Stimulated activated naive CD8-positive, alpha-beta T cell treated with anti-CD3 and anti-CD28 coated beads, Interleukin-15, Interleukin-2, amounts not matched to agents 100 ng/mL and 50 ng/mL, for 24 hours (primary cell): Measurements from ENCODE around the gene MANF.

Experiments
- H3K27ac Mint-ChIP-seq: one replicate; pipeline ENCODE4 v1.8.0; 2021; ENCODE audit warnings: mild to moderate bottlenecking, mixed read lengths
- H3K27me3 Mint-ChIP-seq: one replicate; pipeline ENCODE4 v1.8.0; 2021; ENCODE audit warnings: mixed read lengths
- H3K36me3 Mint-ChIP-seq: one replicate; pipeline ENCODE4 v1.8.0; 2021; ENCODE audit warnings: low read depth, mixed read lengths
- H3K4me1 Mint-ChIP-seq: one replicate; pipeline ENCODE4 v1.8.0; 2021; ENCODE audit warnings: low read depth, mixed read lengths
- H3K4me3 Mint-ChIP-seq: one replicate; pipeline ENCODE4 v1.8.0; 2021; ENCODE audit warnings: mild to moderate bottlenecking, mixed read lengths
- H3K9me3 Mint-ChIP-seq: one replicate; pipeline ENCODE4 v1.8.0; 2021; ENCODE audit warnings: mixed read lengths

The MANF gene

GRCh38 chr3:51391566-51392354 lies 6.7 kb downstream of the MANF start:
- peaks cover 68% of the 10 kb centered on the region for H3K4me1 Mint-ChIP-seq
- H3K9me3 Mint-ChIP-seq, result no peaks in the 10 kb centered on the region
- peaks cover 57% of the 10 kb centered on the region for H3K36me3 Mint-ChIP-seq
- peak overlapping the region; percentile 85 for H3K4me3 Mint-ChIP-seq
- H3K27me3 Mint-ChIP-seq, result no peaks in the 10 kb centered on the region
- peak overlapping the region; percentile 81 for H3K27ac Mint-ChIP-seq

DNA sequence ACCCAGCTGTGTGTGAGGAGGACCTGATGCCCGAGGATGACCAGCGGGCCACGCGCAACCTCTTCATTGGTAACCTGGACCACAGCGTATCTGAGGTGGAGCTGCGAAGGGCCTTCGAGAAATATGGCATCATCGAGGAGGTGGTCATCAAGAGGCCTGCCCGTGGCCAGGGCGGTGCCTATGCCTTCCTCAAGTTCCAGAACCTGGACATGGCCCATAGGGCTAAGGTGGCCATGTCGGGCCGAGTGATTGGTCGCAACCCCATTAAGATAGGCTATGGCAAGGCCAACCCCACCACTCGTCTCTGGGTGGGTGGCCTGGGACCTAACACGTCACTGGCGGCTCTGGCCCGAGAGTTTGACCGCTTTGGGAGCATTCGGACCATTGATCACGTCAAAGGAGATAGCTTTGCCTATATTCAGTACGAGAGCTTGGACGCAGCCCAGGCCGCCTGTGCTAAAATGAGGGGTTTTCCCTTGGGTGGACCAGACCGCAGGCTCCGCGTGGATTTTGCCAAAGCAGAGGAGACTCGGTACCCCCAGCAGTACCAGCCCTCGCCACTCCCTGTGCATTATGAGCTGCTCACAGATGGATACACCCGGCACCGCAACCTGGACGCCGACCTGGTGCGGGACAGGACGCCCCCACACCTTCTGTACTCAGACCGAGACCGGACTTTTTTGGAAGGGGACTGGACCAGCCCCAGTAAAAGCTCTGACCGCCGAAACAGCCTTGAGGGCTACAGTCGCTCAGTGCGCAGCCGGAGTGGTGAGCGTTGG lies 7.5 kb downstream of the MANF start:
- H3K27me3 Mint-ChIP-seq, result no peaks in the 10 kb centered on the region
- H3K36me3 Mint-ChIP-seq, result peaks cover 62% of the 10 kb centered on the region
- peaks cover 63% of the 10 kb centered on the region for H3K4me1 Mint-ChIP-seq
- no peaks in the 10 kb centered on the region for H3K9me3 Mint-ChIP-seq
- peak overlapping the region; percentile 85 for H3K4me3 Mint-ChIP-seq
- peak overlapping the region; percentile 81 for H3K27ac Mint-ChIP-seq

GRCh38 chr3:51393134-51393495 lies 8.0 kb downstream of the MANF start:
- peaks cover 57% of the 10 kb centered on the region for H3K4me1 Mint-ChIP-seq
- no peaks in the 10 kb centered on the region for H3K9me3 Mint-ChIP-seq
- peak overlapping the region; percentile 70 for H3K27ac Mint-ChIP-seq
- no peaks in the 10 kb centered on the region for H3K27me3 Mint-ChIP-seq
- peaks cover 57% of the 10 kb centered on the region for H3K36me3 Mint-ChIP-seq
- peak overlapping the region; percentile 85 for H3K4me3 Mint-ChIP-seq

DNA sequence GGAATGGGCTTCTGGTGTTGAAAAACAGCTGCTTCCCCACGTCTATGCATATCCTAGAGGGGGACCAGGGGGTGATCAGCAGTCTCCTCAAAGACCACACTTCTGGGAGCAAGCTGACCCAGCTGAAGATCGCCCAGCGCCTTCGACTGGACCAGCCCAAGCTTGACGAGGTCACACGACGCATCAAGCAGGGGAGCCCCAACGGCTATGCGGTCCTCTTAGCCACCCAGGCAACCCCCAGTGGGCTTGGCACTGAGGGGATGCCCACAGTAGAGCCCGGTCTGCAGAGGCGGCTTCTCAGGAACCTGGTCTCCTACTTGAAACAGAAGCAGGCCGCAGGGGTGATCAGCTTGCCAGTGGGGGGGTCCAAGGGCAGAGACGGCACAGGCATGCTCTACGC lies 8.5 kb downstream of the MANF start:
- Mint-ChIP-seq H3K9me3 (no peaks in the 10 kb centered on the region), H3K27me3 (no peaks in the 10 kb centered on the region), H3K27ac (peak overlapping the region; percentile 70), H3K36me3 (peaks cover 52% of the 10 kb centered on the region), H3K4me3 (peak overlapping the region; percentile 61), H3K4me1 (peaks cover 53% of the 10 kb centered on the region)

DNA sequence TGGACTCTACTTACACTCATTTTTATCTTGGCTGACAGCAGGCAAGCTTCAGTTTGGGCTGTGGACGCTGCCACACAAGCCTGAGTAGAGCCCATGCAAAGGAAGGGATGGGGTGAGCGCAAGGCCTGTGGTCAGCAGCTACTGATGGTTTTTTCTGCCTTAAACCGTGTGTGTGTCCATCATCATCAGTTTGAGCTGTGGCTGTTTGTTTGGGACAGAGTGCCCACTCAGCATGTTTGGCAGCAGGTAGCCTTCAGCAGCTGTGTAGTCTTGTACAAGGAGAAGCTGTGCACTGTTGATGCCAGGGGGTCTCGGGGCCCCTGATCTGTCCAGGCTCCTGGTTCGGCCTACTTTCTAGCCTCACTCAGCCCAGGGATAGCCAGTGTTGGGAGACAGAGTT lies 9.4 kb downstream of the MANF start:
- peaks cover 46% of the 10 kb centered on the region for H3K4me1 Mint-ChIP-seq
- peak overlapping the region; percentile 61 for H3K4me3 Mint-ChIP-seq
- H3K27me3 Mint-ChIP-seq, result no peaks in the 10 kb centered on the region
- peaks cover 44% of the 10 kb centered on the region for H3K36me3 Mint-ChIP-seq
- H3K27ac Mint-ChIP-seq, result peak overlapping the region; percentile 68
- no peaks in the 10 kb centered on the region for H3K9me3 Mint-ChIP-seq

DNA sequence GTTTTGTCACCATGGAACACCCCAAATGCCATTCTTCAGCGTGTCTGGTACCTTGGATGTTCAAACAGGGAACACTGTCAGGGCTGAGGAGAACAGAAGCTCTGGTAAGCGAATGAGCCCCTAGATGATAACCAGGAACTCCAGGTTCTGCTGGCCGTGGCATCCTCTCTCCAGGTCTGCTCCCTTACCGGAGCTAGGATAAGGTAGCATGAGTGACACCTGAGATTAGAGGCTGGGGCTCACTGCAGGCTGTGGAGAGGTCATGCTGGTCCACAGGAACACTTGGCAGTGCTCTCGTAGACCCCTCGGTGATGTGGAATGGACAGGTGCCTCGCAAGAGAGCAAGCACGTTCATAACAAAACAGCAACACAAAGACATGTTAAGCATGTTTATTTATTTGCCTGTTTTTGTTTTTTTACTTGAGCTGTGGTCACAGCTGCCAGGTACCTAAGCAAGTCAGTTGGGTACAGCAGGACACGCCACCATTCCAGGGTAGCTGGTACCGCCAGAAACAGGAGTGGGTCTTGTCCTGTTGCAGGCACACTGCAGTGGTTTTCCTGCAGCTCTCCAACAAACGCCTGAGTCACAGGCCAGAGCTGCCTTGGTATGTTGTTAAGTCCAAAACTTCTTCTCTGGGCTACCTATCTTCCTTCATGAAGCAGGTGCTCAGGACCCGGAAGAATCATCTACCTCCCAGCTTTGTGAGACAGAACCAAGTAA lies 10.6 kb downstream of the MANF start:
- H3K4me1 Mint-ChIP-seq, result peaks cover 40% of the 10 kb centered on the region
- H3K4me3 Mint-ChIP-seq, result peak overlapping the region; percentile 36
- no peaks in the 10 kb centered on the region for H3K9me3 Mint-ChIP-seq
- H3K27me3 Mint-ChIP-seq, result no peaks in the 10 kb centered on the region
- peaks cover 44% of the 10 kb centered on the region for H3K36me3 Mint-ChIP-seq
- H3K27ac Mint-ChIP-seq, result peak overlapping the region; percentile 69

DNA sequence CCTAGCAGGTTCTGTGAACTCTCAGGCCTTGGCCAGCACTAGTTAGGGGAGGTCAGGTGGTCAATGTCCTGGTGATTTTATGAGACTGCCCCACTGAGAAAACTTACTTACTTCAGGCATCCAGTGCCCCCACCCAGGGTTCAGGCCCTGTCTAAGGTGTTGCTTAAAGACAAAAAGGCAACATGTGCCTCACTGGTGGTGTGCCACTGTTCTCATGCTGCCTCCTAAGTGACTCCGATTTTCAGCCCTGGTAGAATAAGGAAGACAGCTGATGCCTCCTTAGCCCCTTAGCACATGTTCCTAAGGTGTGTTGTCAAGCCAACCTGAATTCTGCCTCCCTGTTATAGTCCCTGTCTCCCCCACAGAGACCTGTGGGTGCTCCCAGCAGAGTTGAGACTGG lies 11.3 kb downstream of the MANF start:
- peaks cover 40% of the 10 kb centered on the region for H3K4me1 Mint-ChIP-seq
- H3K36me3 Mint-ChIP-seq, result peaks cover 48% of the 10 kb centered on the region
- H3K27me3 Mint-ChIP-seq, result no peaks in the 10 kb centered on the region
- peak overlapping the region; percentile 69 for H3K27ac Mint-ChIP-seq
- no peak overlapping the region for H3K4me3 Mint-ChIP-seq
- no peaks in the 10 kb centered on the region for H3K9me3 Mint-ChIP-seq

DNA sequence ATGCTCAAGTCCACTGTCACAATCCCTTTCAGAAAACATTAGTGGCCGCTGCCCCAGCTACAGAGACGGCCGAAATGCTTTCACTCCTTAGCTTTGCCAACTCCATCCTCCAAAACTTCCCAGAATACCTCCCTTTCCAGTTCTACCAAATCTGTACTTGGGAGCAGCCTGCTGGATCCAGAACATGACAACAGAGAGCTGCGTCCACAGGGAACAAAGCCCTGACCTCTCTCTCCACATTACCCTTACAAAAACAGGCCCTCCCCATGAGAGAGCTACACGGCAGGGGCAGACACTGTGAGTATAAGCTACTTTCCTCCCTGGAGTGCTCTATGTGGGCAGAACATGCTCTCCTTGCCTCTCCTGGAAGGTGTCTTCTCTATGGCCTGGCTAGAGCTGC lies 12.3 kb downstream of the MANF start:
- peaks cover 38% of the 10 kb centered on the region for H3K4me1 Mint-ChIP-seq
- H3K4me3 Mint-ChIP-seq, result no peak overlapping the region
- H3K36me3 Mint-ChIP-seq, result peaks cover 58% of the 10 kb centered on the region
- no peaks in the 10 kb centered on the region for H3K9me3 Mint-ChIP-seq
- H3K27me3 Mint-ChIP-seq, result no peaks in the 10 kb centered on the region
- no peak overlapping the region for H3K27ac Mint-ChIP-seq

GRCh38 chr3:51398595-51399310 lies 13.7 kb downstream of the MANF start:
- H3K9me3 Mint-ChIP-seq, result no peaks in the 10 kb centered on the region
- H3K27me3 Mint-ChIP-seq, result no peaks in the 10 kb centered on the region
- H3K4me3 Mint-ChIP-seq, result no peak overlapping the region
- peaks cover 58% of the 10 kb centered on the region for H3K36me3 Mint-ChIP-seq
- peak overlapping the region; percentile 13 for H3K27ac Mint-ChIP-seq
- peaks cover 28% of the 10 kb centered on the region for H3K4me1 Mint-ChIP-seq

GRCh38 chr3:51400166-51400565 lies 15.1 kb downstream of the MANF start:
- no peaks in the 10 kb centered on the region for H3K9me3 Mint-ChIP-seq
- H3K27ac Mint-ChIP-seq, result no peak overlapping the region
- H3K27me3 Mint-ChIP-seq, result no peaks in the 10 kb centered on the region

GRCh38 chr3:51401735-51402134 lies 16.6 kb downstream of the MANF start:
- H3K27ac Mint-ChIP-seq, result peak overlapping the region; percentile 50
- H3K36me3 Mint-ChIP-seq, result peaks cover 52% of the 10 kb centered on the region
- H3K27me3 Mint-ChIP-seq, result no peaks in the 10 kb centered on the region
- H3K4me3 Mint-ChIP-seq, result no peak overlapping the region
- H3K9me3 Mint-ChIP-seq, result no peaks in the 10 kb centered on the region
- peaks cover 6% of the 10 kb centered on the region for H3K4me1 Mint-ChIP-seq

More at GRCh38 chr3:51400166-51400565, 15.1 kb downstream of the MANF start:
- peaks cover 51% of the 10 kb centered on the region for H3K36me3 Mint-ChIP-seq
- no peak overlapping the region for H3K4me3 Mint-ChIP-seq
- peaks cover 14% of the 10 kb centered on the region for H3K4me1 Mint-ChIP-seq

- Mint-ChIP-seq H3K4me3 (no peak overlapping the region), H3K27me3 (no peaks in the 10 kb centered on the region), H3K9me3 (no peaks in the 10 kb centered on the region), H3K36me3 (peaks cover 60% of the 10 kb centered on the region), H3K27ac (peak overlapping the region; percentile 27), H3K4me1 (peaks cover 3% of the 10 kb centered on the region)
Measured at GRCh38 chr3:51403675-51404074, 18.6 kb downstream of the MANF start.

- Mint-ChIP-seq H3K9me3 (no peaks in the 10 kb centered on the region), H3K27ac (no peak overlapping the region), H3K4me1 (peaks cover 3% of the 10 kb centered on the region), H3K36me3 (peaks cover 57% of the 10 kb centered on the region), H3K27me3 (no peaks in the 10 kb centered on the region), H3K4me3 (no peak overlapping the region)
Measured at GRCh38 chr3:51408021-51408420, 22.9 kb downstream of the MANF start.

- Mint-ChIP-seq H3K36me3 (peaks cover 57% of the 10 kb centered on the region), H3K4me3 (no peak overlapping the region), H3K27ac (peak overlapping the region; percentile 23), H3K27me3 (no peaks in the 10 kb centered on the region), H3K9me3 (no peaks in the 10 kb centered on the region), H3K4me1 (peaks cover 3% of the 10 kb centered on the region)
Measured at GRCh38 chr3:51408813-51409212, 23.7 kb downstream of the MANF start.
